ENCODE results near the gene DOC2B.

- TF ChIP-seq, protein P1, sequence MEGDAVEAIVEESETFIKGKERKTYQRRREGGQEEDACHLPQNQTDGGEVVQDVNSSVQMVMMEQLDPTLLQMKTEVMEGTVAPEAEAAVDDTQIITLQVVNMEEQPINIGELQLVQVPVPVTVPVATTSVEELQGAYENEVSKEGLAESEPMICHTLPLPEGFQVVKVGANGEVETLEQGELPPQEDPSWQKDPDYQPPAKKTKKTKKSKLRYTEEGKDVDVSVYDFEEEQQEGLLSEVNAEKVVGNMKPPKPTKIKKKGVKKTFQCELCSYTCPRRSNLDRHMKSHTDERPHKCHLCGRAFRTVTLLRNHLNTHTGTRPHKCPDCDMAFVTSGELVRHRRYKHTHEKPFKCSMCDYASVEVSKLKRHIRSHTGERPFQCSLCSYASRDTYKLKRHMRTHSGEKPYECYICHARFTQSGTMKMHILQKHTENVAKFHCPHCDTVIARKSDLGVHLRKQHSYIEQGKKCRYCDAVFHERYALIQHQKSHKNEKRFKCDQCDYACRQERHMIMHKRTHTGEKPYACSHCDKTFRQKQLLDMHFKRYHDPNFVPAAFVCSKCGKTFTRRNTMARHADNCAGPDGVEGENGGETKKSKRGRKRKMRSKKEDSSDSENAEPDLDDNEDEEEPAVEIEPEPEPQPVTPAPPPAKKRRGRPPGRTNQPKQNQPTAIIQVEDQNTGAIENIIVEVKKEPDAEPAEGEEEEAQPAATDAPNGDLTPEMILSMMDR (IDR thresholded peaks at IDR 0.05; ENCODE audit: low read length): no peak
- no peak for TF ChIP-seq EZH2 (IDR thresholded peaks at IDR 0.05; ENCODE audit: borderline replicate concordance, low read length)
These were observed 2.4 kb downstream of the DOC2B start for GRCh38 chr17:179066-179432.

All from OCI-LY1 (cell line).